Measurements from ENCODE around the gene CYP27B1. TPM values are rescaled to one million over a fixed set of nuclear protein-coding genes. Genes with fewer than 3 reads are reported as not detected.

CYP27B1 gene
- total and polyA plus RNA-seq, 2 experiments from 2014 or later: 1.1 to 2.7 TPM

- no peaks in the 10 kb centered on the region for H3K9me2 ChIP-seq (ENCODE audit: insufficient read depth)
- peak overlapping the region; percentile 98 for H3K4me3 Mint-ChIP-seq
Observed at GRCh38 chr12:57770734-57771133, 3.9 kb upstream of the CYP27B1 start.

More at GRCh38 chr12:57770734-57771133, 3.9 kb upstream of the CYP27B1 start:
- H3K4me3 ChIP-seq: peak overlapping the region; percentile 78; the same call in 1 of the 2 replicates
- no peak overlapping the region for H3K4me2 ChIP-seq
- H3K36me3 Mint-ChIP-seq (ENCODE audit: low read depth): peaks cover 35% of the 10 kb centered on the region
- no peak overlapping the region for H3K27ac Mint-ChIP-seq
- TF ChIP-seq, protein P1, sequence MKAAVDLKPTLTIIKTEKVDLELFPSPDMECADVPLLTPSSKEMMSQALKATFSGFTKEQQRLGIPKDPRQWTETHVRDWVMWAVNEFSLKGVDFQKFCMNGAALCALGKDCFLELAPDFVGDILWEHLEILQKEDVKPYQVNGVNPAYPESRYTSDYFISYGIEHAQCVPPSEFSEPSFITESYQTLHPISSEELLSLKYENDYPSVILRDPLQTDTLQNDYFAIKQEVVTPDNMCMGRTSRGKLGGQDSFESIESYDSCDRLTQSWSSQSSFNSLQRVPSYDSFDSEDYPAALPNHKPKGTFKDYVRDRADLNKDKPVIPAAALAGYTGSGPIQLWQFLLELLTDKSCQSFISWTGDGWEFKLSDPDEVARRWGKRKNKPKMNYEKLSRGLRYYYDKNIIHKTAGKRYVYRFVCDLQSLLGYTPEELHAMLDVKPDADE (IDR thresholded peaks at IDR 0.05): no peak
- TF ChIP-seq, protein P2, sequence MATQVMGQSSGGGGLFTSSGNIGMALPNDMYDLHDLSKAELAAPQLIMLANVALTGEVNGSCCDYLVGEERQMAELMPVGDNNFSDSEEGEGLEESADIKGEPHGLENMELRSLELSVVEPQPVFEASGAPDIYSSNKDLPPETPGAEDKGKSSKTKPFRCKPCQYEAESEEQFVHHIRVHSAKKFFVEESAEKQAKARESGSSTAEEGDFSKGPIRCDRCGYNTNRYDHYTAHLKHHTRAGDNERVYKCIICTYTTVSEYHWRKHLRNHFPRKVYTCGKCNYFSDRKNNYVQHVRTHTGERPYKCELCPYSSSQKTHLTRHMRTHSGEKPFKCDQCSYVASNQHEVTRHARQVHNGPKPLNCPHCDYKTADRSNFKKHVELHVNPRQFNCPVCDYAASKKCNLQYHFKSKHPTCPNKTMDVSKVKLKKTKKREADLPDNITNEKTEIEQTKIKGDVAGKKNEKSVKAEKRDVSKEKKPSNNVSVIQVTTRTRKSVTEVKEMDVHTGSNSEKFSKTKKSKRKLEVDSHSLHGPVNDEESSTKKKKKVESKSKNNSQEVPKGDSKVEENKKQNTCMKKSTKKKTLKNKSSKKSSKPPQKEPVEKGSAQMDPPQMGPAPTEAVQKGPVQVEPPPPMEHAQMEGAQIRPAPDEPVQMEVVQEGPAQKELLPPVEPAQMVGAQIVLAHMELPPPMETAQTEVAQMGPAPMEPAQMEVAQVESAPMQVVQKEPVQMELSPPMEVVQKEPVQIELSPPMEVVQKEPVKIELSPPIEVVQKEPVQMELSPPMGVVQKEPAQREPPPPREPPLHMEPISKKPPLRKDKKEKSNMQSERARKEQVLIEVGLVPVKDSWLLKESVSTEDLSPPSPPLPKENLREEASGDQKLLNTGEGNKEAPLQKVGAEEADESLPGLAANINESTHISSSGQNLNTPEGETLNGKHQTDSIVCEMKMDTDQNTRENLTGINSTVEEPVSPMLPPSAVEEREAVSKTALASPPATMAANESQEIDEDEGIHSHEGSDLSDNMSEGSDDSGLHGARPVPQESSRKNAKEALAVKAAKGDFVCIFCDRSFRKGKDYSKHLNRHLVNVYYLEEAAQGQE (IDR thresholded peaks at IDR 0.05; ENCODE audit: unreplicated experiment): no peak
- no peak for TF ChIP-seq JUNB (IDR thresholded peaks at IDR 0.05; ENCODE audit: unreplicated experiment)
- TF ChIP-seq POLR2AphosphoS5 (IDR thresholded peaks at IDR 0.05; ENCODE audit: low read depth): no peak
- TF ChIP-seq, protein P3, sequence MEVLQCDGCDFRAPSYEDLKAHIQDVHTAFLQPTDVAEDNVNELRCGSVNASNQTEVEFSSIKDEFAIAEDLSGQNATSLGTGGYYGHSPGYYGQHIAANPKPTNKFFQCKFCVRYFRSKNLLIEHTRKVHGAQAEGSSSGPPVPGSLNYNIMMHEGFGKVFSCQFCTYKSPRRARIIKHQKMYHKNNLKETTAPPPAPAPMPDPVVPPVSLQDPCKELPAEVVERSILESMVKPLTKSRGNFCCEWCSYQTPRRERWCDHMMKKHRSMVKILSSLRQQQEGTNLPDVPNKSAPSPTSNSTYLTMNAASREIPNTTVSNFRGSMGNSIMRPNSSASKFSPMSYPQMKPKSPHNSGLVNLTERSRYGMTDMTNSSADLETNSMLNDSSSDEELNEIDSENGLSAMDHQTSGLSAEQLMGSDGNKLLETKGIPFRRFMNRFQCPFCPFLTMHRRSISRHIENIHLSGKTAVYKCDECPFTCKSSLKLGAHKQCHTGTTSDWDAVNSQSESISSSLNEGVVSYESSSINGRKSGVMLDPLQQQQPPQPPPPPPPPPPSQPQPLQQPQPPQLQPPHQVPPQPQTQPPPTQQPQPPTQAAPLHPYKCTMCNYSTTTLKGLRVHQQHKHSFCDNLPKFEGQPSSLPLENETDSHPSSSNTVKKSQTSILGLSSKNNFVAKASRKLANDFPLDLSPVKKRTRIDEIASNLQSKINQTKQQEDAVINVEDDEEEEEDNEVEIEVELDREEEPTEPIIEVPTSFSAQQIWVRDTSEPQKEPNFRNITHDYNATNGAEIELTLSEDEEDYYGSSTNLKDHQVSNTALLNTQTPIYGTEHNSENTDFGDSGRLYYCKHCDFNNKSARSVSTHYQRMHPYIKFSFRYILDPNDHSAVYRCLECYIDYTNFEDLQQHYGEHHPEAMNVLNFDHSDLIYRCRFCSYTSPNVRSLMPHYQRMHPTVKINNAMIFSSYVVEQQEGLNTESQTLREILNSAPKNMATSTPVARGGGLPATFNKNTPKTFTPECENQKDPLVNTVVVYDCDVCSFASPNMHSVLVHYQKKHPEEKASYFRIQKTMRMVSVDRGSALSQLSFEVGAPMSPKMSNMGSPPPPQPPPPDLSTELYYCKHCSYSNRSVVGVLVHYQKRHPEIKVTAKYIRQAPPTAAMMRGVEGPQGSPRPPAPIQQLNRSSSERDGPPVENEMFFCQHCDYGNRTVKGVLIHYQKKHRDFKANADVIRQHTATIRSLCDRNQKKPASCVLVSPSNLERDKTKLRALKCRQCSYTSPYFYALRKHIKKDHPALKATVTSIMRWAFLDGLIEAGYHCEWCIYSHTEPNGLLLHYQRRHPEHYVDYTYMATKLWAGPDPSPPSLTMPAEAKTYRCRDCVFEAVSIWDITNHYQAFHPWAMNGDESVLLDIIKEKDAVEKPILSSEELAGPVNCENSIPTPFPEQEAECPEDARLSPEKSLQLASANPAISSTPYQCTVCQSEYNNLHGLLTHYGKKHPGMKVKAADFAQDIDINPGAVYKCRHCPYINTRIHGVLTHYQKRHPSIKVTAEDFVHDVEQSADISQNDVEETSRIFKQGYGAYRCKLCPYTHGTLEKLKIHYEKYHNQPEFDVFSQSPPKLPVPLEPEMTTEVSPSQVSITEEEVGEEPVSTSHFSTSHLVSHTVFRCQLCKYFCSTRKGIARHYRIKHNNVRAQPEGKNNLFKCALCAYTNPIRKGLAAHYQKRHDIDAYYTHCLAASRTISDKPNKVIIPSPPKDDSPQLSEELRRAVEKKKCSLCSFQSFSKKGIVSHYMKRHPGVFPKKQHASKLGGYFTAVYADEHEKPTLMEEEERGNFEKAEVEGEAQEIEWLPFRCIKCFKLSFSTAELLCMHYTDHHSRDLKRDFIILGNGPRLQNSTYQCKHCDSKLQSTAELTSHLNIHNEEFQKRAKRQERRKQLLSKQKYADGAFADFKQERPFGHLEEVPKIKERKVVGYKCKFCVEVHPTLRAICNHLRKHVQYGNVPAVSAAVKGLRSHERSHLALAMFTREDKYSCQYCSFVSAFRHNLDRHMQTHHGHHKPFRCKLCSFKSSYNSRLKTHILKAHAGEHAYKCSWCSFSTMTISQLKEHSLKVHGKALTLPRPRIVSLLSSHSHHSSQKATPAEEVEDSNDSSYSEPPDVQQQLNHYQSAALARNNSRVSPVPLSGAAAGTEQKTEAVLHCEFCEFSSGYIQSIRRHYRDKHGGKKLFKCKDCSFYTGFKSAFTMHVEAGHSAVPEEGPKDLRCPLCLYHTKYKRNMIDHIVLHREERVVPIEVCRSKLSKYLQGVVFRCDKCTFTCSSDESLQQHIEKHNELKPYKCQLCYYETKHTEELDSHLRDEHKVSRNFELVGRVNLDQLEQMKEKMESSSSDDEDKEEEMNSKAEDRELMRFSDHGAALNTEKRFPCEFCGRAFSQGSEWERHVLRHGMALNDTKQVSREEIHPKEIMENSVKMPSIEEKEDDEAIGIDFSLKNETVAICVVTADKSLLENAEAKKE (CRISPR knock-in tag; IDR thresholded peaks at IDR 0.05): no peak
- TF ChIP-seq ZNF331 (CRISPR knock-in tag; IDR thresholded peaks at IDR 0.05; ENCODE audit: low read depth): no peak
- no peak for TF ChIP-seq CTCF (conservative IDR thresholded peaks at IDR 0.05; ENCODE audit: low read depth in 2 of 2)
- no peak for TF ChIP-seq EZH2phosphoT487 (IDR thresholded peaks at IDR 0.05; ENCODE audit: unreplicated experiment)
- no peak for TF ChIP-seq ZNF114 (CRISPR knock-in tag; IDR thresholded peaks at IDR 0.05)
- no peak overlapping the region for H2AFZ ChIP-seq
- DNase-seq (ENCODE audit: low spot score): no peak
- H3K79me2 ChIP-seq (replicated peaks; ENCODE audit: insufficient read depth): no peaks in the 10 kb centered on the region
- H3K27ac ChIP-seq (ENCODE audit: low read depth): no peak overlapping the region
- H3K9me3 Mint-ChIP-seq: no peaks in the 10 kb centered on the region; the same call in 2 of the 3 replicates
- peaks cover 41% of the 10 kb centered on the region for H3K27me3 ChIP-seq (ENCODE audit: insufficient read depth)
- H3K27me3 Mint-ChIP-seq (ENCODE audit: insufficient read depth, low read depth, poor library complexity): peaks cover 28% of the 10 kb centered on the region
- no peak for ATAC-seq
- H3K4me1 Mint-ChIP-seq: peaks cover 22% of the 10 kb centered on the region
- peaks cover 9% of the 10 kb centered on the region; the same call in 1 of the 2 replicates for H3F3A ChIP-seq (replicated peaks; ENCODE audit: low read depth)
- no peaks in the 10 kb centered on the region; the same call in 1 of the 2 replicates for H3K36me3 ChIP-seq (ENCODE audit: insufficient read depth)
- peaks cover 14% of the 10 kb centered on the region; the same call in 1 of the 2 replicates for H3K4me1 ChIP-seq (ENCODE audit: insufficient read depth)
- peaks cover 7% of the 10 kb centered on the region; the same call in 1 of the 2 replicates for H4K20me1 ChIP-seq (replicated peaks; ENCODE audit: insufficient read depth)
